H9 (cell line): ENCODE measurements around the gene CELA2A. TPM values are rescaled to one million over a fixed set of nuclear protein-coding genes. Genes with fewer than 3 reads are reported as not detected.

Source experiments
- DNase-seq: peaks from one replicate; pipeline ENCODE4 v3.0.0-alpha.2; 2017
- H2AFZ ChIP-seq: one replicate; pipeline ENCODE4 v1.6.1; 2013; ENCODE audit warnings: mild to moderate bottlenecking, low read length, control low read depth, moderate library complexity
- H2AK5ac ChIP-seq: 2 replicates; pipeline ENCODE4 v1.6.1; 2013; ENCODE audit warnings: low read length, control low read depth, mixed read lengths; ENCODE audit not compliant: insufficient read length
- H2BK120ac ChIP-seq: one replicate; pipeline ENCODE4 v1.6.1; 2013; ENCODE audit warnings: low read depth, mild to moderate bottlenecking, low read length, control low read depth, inconsistent platforms; ENCODE audit not compliant: poor library complexity, severe bottlenecking
- H2BK12ac ChIP-seq: 2 replicates; pipeline ENCODE4 v1.6.1; 2013; ENCODE audit warnings: low read length, control low read depth, mixed read lengths, low read depth; ENCODE audit not compliant: insufficient read length
- H2BK15ac ChIP-seq: 2 replicates; pipeline ENCODE4 v1.6.1; 2013; ENCODE audit warnings: low read depth, low read length, control low read depth
- H2BK20ac ChIP-seq: one replicate; pipeline ENCODE4 v1.6.1; 2013; ENCODE audit warnings: low read depth, mild to moderate bottlenecking, low read length, control low read depth, inconsistent platforms; ENCODE audit not compliant: poor library complexity, severe bottlenecking
- H2BK5ac ChIP-seq: 2 replicates; pipeline ENCODE4 v1.6.1; 2013; ENCODE audit warnings: low read length, control low read depth, mixed read lengths; ENCODE audit not compliant: insufficient read length
- H3K14ac ChIP-seq: 2 replicates; pipeline ENCODE4 v1.6.1; 2013; ENCODE audit warnings: low read length, control low read depth; ENCODE audit not compliant: insufficient read depth
- H3K18ac ChIP-seq: 2 replicates; pipeline ENCODE4 v1.6.1; 2013; ENCODE audit warnings: low read depth, mild to moderate bottlenecking, mixed read lengths, low read length, control low read depth; ENCODE audit not compliant: insufficient read length
- H3K23ac ChIP-seq: 2 replicates; pipeline ENCODE4 v1.6.1; 2013; ENCODE audit warnings: low read length, control low read depth, mixed read lengths, low read depth; ENCODE audit not compliant: insufficient read length
- H3K23me2 ChIP-seq: 2 replicates; pipeline ENCODE4 v1.6.1; 2013; ENCODE audit warnings: low read depth, mild to moderate bottlenecking, mixed read lengths, low read length, control low read depth; ENCODE audit not compliant: insufficient read length, poor library complexity, severe bottlenecking
- H3K27ac ChIP-seq: 2 replicates; pipeline ENCODE4 v1.5.1; 2013; ENCODE audit warnings: low read length, control low read depth, mixed read lengths, low read depth; ENCODE audit not compliant: insufficient read length
- H3K27me3 ChIP-seq: 2 replicates; pipeline ENCODE4 v1.6.1; 2013; ENCODE audit warnings: low read length, control low read depth, inconsistent platforms; ENCODE audit not compliant: insufficient read depth
- H3K4ac ChIP-seq: 2 replicates; pipeline ENCODE4 v1.6.1; 2013; ENCODE audit warnings: low read depth, mild to moderate bottlenecking, control low read depth, inconsistent platforms, low read length, moderate library complexity
- H3K4me1 ChIP-seq: 2 replicates; pipeline ENCODE4 v1.6.1; 2013; ENCODE audit warnings: low read length, control low read depth, inconsistent platforms; ENCODE audit not compliant: insufficient read depth
- H3K4me2 ChIP-seq: 2 replicates; pipeline ENCODE4 v1.6.1; 2013; ENCODE audit warnings: low read length, control low read depth, mixed read lengths; ENCODE audit not compliant: insufficient read length, insufficient read depth
- H3K56ac ChIP-seq: 2 replicates; pipeline ENCODE4 v1.6.1; 2013; ENCODE audit warnings: low read depth, mild to moderate bottlenecking, mixed read lengths, low read length, control low read depth; ENCODE audit not compliant: insufficient read length
- H3K79me1 ChIP-seq: 2 replicates; pipeline ENCODE4 v1.6.1; 2013; ENCODE audit warnings: low read depth, mild to moderate bottlenecking, moderate library complexity, low read length, control low read depth, inconsistent platforms; ENCODE audit not compliant: insufficient read depth, poor library complexity, severe bottlenecking
- H3K79me2 ChIP-seq: 2 replicates; pipeline ENCODE4 v1.6.1; 2013; ENCODE audit warnings: low read length, control low read depth, inconsistent platforms; ENCODE audit not compliant: insufficient read depth
- H3K9ac ChIP-seq: 2 replicates; pipeline ENCODE4 v1.6.1; 2013; ENCODE audit warnings: low read length, control low read depth, mixed read lengths; ENCODE audit not compliant: insufficient read length; ENCODE audit errors: extremely low read depth
- H3K9me3 ChIP-seq: one replicate; pipeline ENCODE4 v1.6.1; 2013; ENCODE audit warnings: low read depth, low read length, inconsistent platforms; ENCODE audit not compliant: control insufficient read depth
- H3T11ph ChIP-seq: one replicate; pipeline ENCODE4 v1.6.1; 2013; ENCODE audit warnings: mild to moderate bottlenecking, low read length, control low read depth, inconsistent platforms
- H4K20me1 ChIP-seq: one replicate; pipeline ENCODE4 v1.6.1; 2013; ENCODE audit not compliant: control insufficient read depth, insufficient read length, insufficient read depth
- H4K5ac ChIP-seq: 2 replicates; pipeline ENCODE4 v1.6.1; 2013; ENCODE audit warnings: low read depth, mild to moderate bottlenecking, mixed read lengths, low read length, control low read depth; ENCODE audit not compliant: insufficient read length
- H4K8ac ChIP-seq: replicated peaks from 2 replicates; pipeline ENCODE4 v1.6.1; 2013; ENCODE audit warnings: low read length, control low read depth, mixed read lengths, low read depth; ENCODE audit not compliant: insufficient read length
- H4K91ac ChIP-seq: 2 replicates; pipeline ENCODE4 v1.6.1; 2013; ENCODE audit warnings: low read depth, mild to moderate bottlenecking, moderate library complexity, mixed read lengths, low read length, control low read depth; ENCODE audit not compliant: insufficient read length
- H3K27ac Mint-ChIP-seq, 3 experiments: 2 replicates in 2 of 3; 3 replicates in 1 of 3; pipeline ENCODE4 v1.8.0; 2020 to 2021; ENCODE audit warnings: mixed read lengths in 3 of 3, mild to moderate bottlenecking in 1 of 3, moderate library complexity in 1 of 3
- H3K27me3 Mint-ChIP-seq: 2 replicates; pipeline ENCODE4 v1.8.0; 2021; ENCODE audit warnings: low read depth, mild to moderate bottlenecking, moderate library complexity, mixed read lengths
- H3K36me3 Mint-ChIP-seq, 3 experiments: 2 replicates in 2 of 3; 3 replicates in 1 of 3; pipeline ENCODE4 v1.8.0; 2020 to 2021; ENCODE audit warnings: low read depth in 3 of 3, mixed read lengths in 3 of 3; ENCODE audit not compliant: insufficient read depth in 1 of 3
- H3K4me1 Mint-ChIP-seq, 2 experiments: 2 replicates each; pipeline ENCODE4 v1.8.0; 2020; ENCODE audit warnings: mixed read lengths in 2 of 2
- H3K4me3 Mint-ChIP-seq, 2 experiments: 2 replicates in 1 of 2; 3 replicates in 1 of 2; pipeline ENCODE4 v1.8.0; 2020 to 2021; ENCODE audit warnings: mild to moderate bottlenecking in 2 of 2, mixed read lengths in 2 of 2, moderate library complexity in 1 of 2
- H3K9me3 Mint-ChIP-seq, 2 experiments: 2 replicates in 1 of 2; 3 replicates in 1 of 2; pipeline ENCODE4 v1.8.0; 2020; ENCODE audit warnings: mild to moderate bottlenecking in 2 of 2, mixed read lengths in 2 of 2, moderate library complexity in 1 of 2
- CTCF ChIP-seq: fragments of 200-600 bp; sonication (generic); conservative IDR thresholded peaks from 3 replicates; pipeline ENCODE4 v1.8.0; 2021; ENCODE audit warnings: antibody characterized with exemption, mild to moderate bottlenecking
- WGBS: extraction: QIAGEN DNeasy Blood & Tissue Kit; methylation state at CpG from one replicate; pipeline ENCODE4 v1.1.7; 2013; ENCODE audit warnings: missing lambda C conversion rate, low lambda C conversion rate, mixed read lengths; ENCODE audit not compliant: insufficient read length; ENCODE audit errors: extremely low coverage; 5-methylcytosine and 5-hydroxymethylcytosine counted together
- total RNA-seq: library from RNA; stranded (reverse); gene quantifications from 2 replicates; pipeline ENCODE4 v1.2.1, GENCODE V29; 2021

Gene CELA2A
- total RNA-seq, 1 experiment from 2014 or later: not detected

GRCh38 chr1:15445390-15446122 is 11.0 kb upstream of the CELA2A start:
- no peak for TF ChIP-seq CTCF
- no peaks in the 10 kb centered on the region for H3K4me1 Mint-ChIP-seq
- no peak overlapping the region for H2AK5ac ChIP-seq
- no peak overlapping the region for H4K91ac ChIP-seq
- no peaks in the 10 kb centered on the region for H3K9me3 ChIP-seq
- H3K4me2 ChIP-seq: no peak overlapping the region
- H3K27me3 ChIP-seq: no peaks in the 10 kb centered on the region
- H3K14ac ChIP-seq: no peak overlapping the region
- H3T11ph ChIP-seq: no peak overlapping the region
- no peak for DNase-seq
- no peaks in the 10 kb centered on the region for H4K20me1 ChIP-seq
- no peak overlapping the region for H3K9ac ChIP-seq
- no peak overlapping the region for H3K27ac Mint-ChIP-seq
- no peak overlapping the region for H3K56ac ChIP-seq
- H3K18ac ChIP-seq: no peak overlapping the region
- no peak overlapping the region for H4K5ac ChIP-seq
- H3K27me3 Mint-ChIP-seq: peaks cover 6% of the 10 kb centered on the region
- no peaks in the 10 kb centered on the region for H3K79me2 ChIP-seq
- H2BK20ac ChIP-seq: no peak overlapping the region
- no peak overlapping the region for H3K23ac ChIP-seq
- no peak overlapping the region for H4K8ac ChIP-seq
- H2AFZ ChIP-seq: no peak overlapping the region
- no CpG with 5 or more reads among the region's 14 CpGs for WGBS
- H3K36me3 Mint-ChIP-seq: no peaks in the 10 kb centered on the region
- no peak overlapping the region for H2BK15ac ChIP-seq
- H3K4me1 ChIP-seq: no peaks in the 10 kb centered on the region
- H2BK12ac ChIP-seq: no peak overlapping the region
- no peak overlapping the region for H3K4me3 Mint-ChIP-seq
- no peaks in the 10 kb centered on the region for H3K79me1 ChIP-seq
- H3K4ac ChIP-seq: no peak overlapping the region
- H3K27ac ChIP-seq: no peak overlapping the region
- no peak overlapping the region for H2BK5ac ChIP-seq
- H3K9me3 Mint-ChIP-seq: no peaks in the 10 kb centered on the region; a peak in 1 of 5 replicates
- H3K23me2 ChIP-seq: no peaks in the 10 kb centered on the region
- no peak overlapping the region for H2BK120ac ChIP-seq
